ENCODE measurements around the gene IL31. TPM values are rescaled to one million over a fixed set of nuclear protein-coding genes. Genes with fewer than 3 reads are reported as not detected.

The IL31 gene
- total RNA-seq, 1 donor from 2014 or later: not detected

- no peak for TF ChIP-seq CTCF (IDR thresholded peaks at IDR 0.05)
- no peak overlapping the region for H3K4me3 Mint-ChIP-seq
- H3K27ac Mint-ChIP-seq: no peak overlapping the region
- ChIA-PET POLR2A (no interaction called here), CTCF (no interaction called here)
- peaks cover 7% of the 10 kb centered on the region for H3K4me1 Mint-ChIP-seq
- no peak for ATAC-seq (ENCODE audit: low read depth)
- peaks cover 39% of the 10 kb centered on the region for H3K36me3 Mint-ChIP-seq (ENCODE audit: low read depth)
- no peak for DNase-seq
- H3K9me3 Mint-ChIP-seq: no peaks in the 10 kb centered on the region
- intact Hi-C loops (cut with micrococcal nuclease): no loop called here
- peaks cover 6% of the 10 kb centered on the region for H3K27me3 Mint-ChIP-seq
These were observed 33.0 kb upstream of the IL31 start for GRCh38 chr12:122206976-122207375.

GRCh38 chr12:122206111-122206881, 32.3 kb upstream of the IL31 start:
- POLR2A ChIA-PET: no interaction called here
- Mint-ChIP-seq H3K4me3 (no peak overlapping the region), H3K4me1 (peaks cover 7% of the 10 kb centered on the region), H3K27me3 (peaks cover 11% of the 10 kb centered on the region), H3K9me3 (no peaks in the 10 kb centered on the region), H3K36me3 (ENCODE audit: low read depth) (peaks cover 33% of the 10 kb centered on the region), H3K27ac (no peak overlapping the region)
- intact Hi-C loops (cut with micrococcal nuclease): no loop called here
- ATAC-seq (ENCODE audit: low read depth) (no peak), DNase-seq (no peak)
- no peak for TF ChIP-seq CTCF (IDR thresholded peaks at IDR 0.05)
- CTCF ChIA-PET: no interaction called here

GRCh38 chr12:122205053-122205925, 31.3 kb upstream of the IL31 start:
- TF ChIP-seq CTCF (IDR thresholded peaks at IDR 0.05): no peak
- peaks cover 16% of the 10 kb centered on the region for H3K27me3 Mint-ChIP-seq
- peak overlapping the region; percentile 46 for H3K4me3 Mint-ChIP-seq
- ChIA-PET POLR2A (interaction anchor here (0.6 kb wide), 2 partner anchors 14 to 62 kb away, joined by 3 to 5 read pairs; no protein-coding TSS in a partner anchor), CTCF (no interaction called here)
- ATAC-seq (ENCODE audit: low read depth) (no peak), DNase-seq (no peak)
- H3K4me1 Mint-ChIP-seq: peaks cover 7% of the 10 kb centered on the region
- peaks cover 29% of the 10 kb centered on the region for H3K36me3 Mint-ChIP-seq (ENCODE audit: low read depth)
- no peaks in the 10 kb centered on the region for H3K9me3 Mint-ChIP-seq
- intact Hi-C loops (cut with micrococcal nuclease): no loop called here
- no peak overlapping the region for H3K27ac Mint-ChIP-seq

- ATAC-seq (ENCODE audit: low read depth) (peak; percentile 22), DNase-seq (peak; percentile 38)
- H3K4me3 Mint-ChIP-seq: peak overlapping the region; percentile 62
- ChIA-PET CTCF (no interaction called here), POLR2A (interaction anchor here (0.6 kb wide), 2 partner anchors 15 to 63 kb away, joined by 3 to 5 read pairs; no protein-coding TSS in a partner anchor)
- peaks cover 23% of the 10 kb centered on the region for H3K27me3 Mint-ChIP-seq
- no peaks in the 10 kb centered on the region for H3K9me3 Mint-ChIP-seq
- peaks cover 7% of the 10 kb centered on the region for H3K4me1 Mint-ChIP-seq
- no peak overlapping the region for H3K27ac Mint-ChIP-seq
- no peak for TF ChIP-seq CTCF (IDR thresholded peaks at IDR 0.05)
- intact Hi-C loops (cut with micrococcal nuclease): no loop called here
- H3K36me3 Mint-ChIP-seq (ENCODE audit: low read depth): peaks cover 21% of the 10 kb centered on the region
These were observed 30.4 kb upstream of the IL31 start for GRCh38 chr12:122204167-122205052.

Data from activated B cell treated with CpG ODN at 0.5 μM for 24 hours (primary cell).